GM12875 (cell line): ENCODE results near the gene FRMD3.
A peak's percentile ranks its signal among the peaks of the same experiment; 100 is the strongest.

Experiments used
- H3K4me3 ChIP-seq: one replicate; pipeline ENCODE4 v1.5.1; 2011; ENCODE audit warnings: low read depth, low read length, control low read depth
- CTCF ChIP-seq: IDR thresholded peaks from 2 replicates; pipeline ENCODE4 v1.5.1; 2011; ENCODE audit warnings: low read depth, mild to moderate bottlenecking, control low read depth, inconsistent platforms, low read length, moderate library complexity, borderline replicate concordance; ENCODE audit not compliant: insufficient read depth

The FRMD3 gene

GRCh38 chr9:83339435-83339834, 198.8 kb downstream of the FRMD3 start:
- H3K4me3 ChIP-seq = no peak overlapping the region
- no peak for TF ChIP-seq CTCF

- no peak for TF ChIP-seq CTCF
- H3K4me3 ChIP-seq = no peak overlapping the region
These were observed 201.5 kb downstream of the FRMD3 start for GRCh38 chr9:83336706-83337105.

- TF ChIP-seq CTCF = peak; percentile 75
- H3K4me3 ChIP-seq = no peak overlapping the region
These were observed 203.9 kb downstream of the FRMD3 start for GRCh38 chr9:83334320-83334719.

- no peak overlapping the region for H3K4me3 ChIP-seq
- TF ChIP-seq CTCF = no peak
These were observed 207.7 kb downstream of the FRMD3 start for GRCh38 chr9:83330207-83331196.

GRCh38 chr9:83327750-83328622, 210.2 kb downstream of the FRMD3 start:
- TF ChIP-seq CTCF = no peak
- no peak overlapping the region for H3K4me3 ChIP-seq

- TF ChIP-seq CTCF = no peak
- H3K4me3 ChIP-seq = no peak overlapping the region
These were observed 210.9 kb downstream of the FRMD3 start for GRCh38 chr9:83327323-83327722.
